SK-N-SH treated with all-trans-retinoic acid at 6 μM for 48 hours (cell line): ENCODE measurements around the gene DIP2C.

Experiments
- ATAC-seq: fragments of 200-7000 bp; cut with Tn5 transposase; 3 replicates; pipeline ENCODE4 v1.9.1; 2020; ENCODE audit warnings: mild to moderate bottlenecking, moderate library complexity
- BACH2 ChIP-seq: fragments of 250-450 bp; sonication (Bioruptor Pico); IDR thresholded peaks from 2 replicates; pipeline ENCODE4 v1.9.0; 2021; ENCODE audit warnings: mild to moderate bottlenecking, borderline replicate concordance
- CREB5 ChIP-seq: fragments of 250-450 bp; sonication (Bioruptor Pico); IDR thresholded peaks from 2 replicates; pipeline ENCODE4 v1.5.1; 2020; ENCODE audit warnings: low read depth, mild to moderate bottlenecking, moderate library complexity
- ESRRG ChIP-seq: fragments of 250-450 bp; sonication (Bioruptor Pico); IDR thresholded peaks from 2 replicates; pipeline ENCODE4 v1.6.1; 2021; ENCODE audit warnings: mild to moderate bottlenecking
- OSR1 ChIP-seq: fragments of 250-450 bp; sonication (Bioruptor Pico); IDR thresholded peaks from 2 replicates; pipeline ENCODE4 v1.8.0; 2022; ENCODE audit warnings: moderate library complexity, mild to moderate bottlenecking, inconsistent platforms
- PATZ1 ChIP-seq: fragments of 250-450 bp; sonication (Bioruptor Pico); IDR thresholded peaks from 2 replicates; pipeline ENCODE4 v1.8.0; 2020; ENCODE audit warnings: mild to moderate bottlenecking, moderate library complexity, borderline replicate concordance
- POU6F1 ChIP-seq: fragments of 250-450 bp; sonication (Bioruptor Pico); IDR thresholded peaks from 2 replicates; pipeline ENCODE4 v1.8.0; 2021; ENCODE audit warnings: low read depth, mild to moderate bottlenecking, moderate library complexity, borderline replicate concordance
- PPARA ChIP-seq: fragments of 250-450 bp; sonication (Bioruptor Pico); IDR thresholded peaks from 2 replicates; pipeline ENCODE4 v1.5.0; 2020; ENCODE audit warnings: mild to moderate bottlenecking, borderline replicate concordance
- RARB ChIP-seq: fragments of 250-450 bp; sonication (Bioruptor Pico); IDR thresholded peaks from 2 replicates; pipeline ENCODE4 v1.8.0; 2021; ENCODE audit warnings: mild to moderate bottlenecking, moderate library complexity
- SNAI2 ChIP-seq: fragments of 250-450 bp; sonication (Bioruptor Pico); IDR thresholded peaks from 2 replicates; pipeline ENCODE4 v1.5.0; 2020; ENCODE audit warnings: mild to moderate bottlenecking, moderate library complexity
- TCF4 ChIP-seq: fragments of 250-450 bp; sonication (Bioruptor Pico); IDR thresholded peaks from 2 replicates; pipeline ENCODE4 v1.8.0; 2021; ENCODE audit warnings: mild to moderate bottlenecking, moderate library complexity, borderline replicate concordance
- TOX ChIP-seq: fragments of 250-450 bp; sonication (Bioruptor Pico); IDR thresholded peaks from 2 replicates; pipeline ENCODE4 v1.8.0; 2021; ENCODE audit warnings: mild to moderate bottlenecking, moderate library complexity, borderline replicate concordance
- TSHZ2 ChIP-seq: fragments of 250-450 bp; sonication (Bioruptor Pico); IDR thresholded peaks from 2 replicates; pipeline ENCODE4 v1.5.0; 2020; ENCODE audit warnings: mild to moderate bottlenecking, moderate library complexity
- ZC3H10 ChIP-seq: fragments of 250-450 bp; sonication (Bioruptor Pico); IDR thresholded peaks from 2 replicates; pipeline ENCODE4 v1.5.1; 2021; ENCODE audit warnings: mild to moderate bottlenecking, moderate library complexity
- ZFP3 ChIP-seq: fragments of 250-450 bp; sonication (Bioruptor Pico); IDR thresholded peaks from 2 replicates; pipeline ENCODE4 v1.5.0; 2020; ENCODE audit warnings: mild to moderate bottlenecking, moderate library complexity
- ZFP30 ChIP-seq: fragments of 450-650 bp; formaldehyde crosslinking; IDR thresholded peaks from 2 replicates; pipeline ENCODE4 v1.5.0; 2022; ENCODE audit warnings: mild to moderate bottlenecking, moderate library complexity
- ZNF565 ChIP-seq: fragments of 450-650 bp; formaldehyde crosslinking; conservative IDR thresholded peaks from 2 replicates; pipeline ENCODE4 v1.5.0; 2020; ENCODE audit warnings: low read depth, mild to moderate bottlenecking, moderate library complexity
- ZNF70 ChIP-seq: fragments of 450-650 bp; formaldehyde crosslinking; IDR thresholded peaks from 2 replicates; pipeline ENCODE4 v1.5.0; 2020; ENCODE audit warnings: mild to moderate bottlenecking, moderate library complexity
- ZNF8 ChIP-seq: fragments of 450-650 bp; formaldehyde crosslinking; IDR thresholded peaks from 2 replicates; pipeline ENCODE4 v1.5.0; 2020; ENCODE audit warnings: mild to moderate bottlenecking, moderate library complexity

The DIP2C gene

GRCh38 chr10:636769-637168, 52.7 kb downstream of the DIP2C start:
- no peak for ATAC-seq
- no peak for TF ChIP-seq BACH2
- no peak for TF ChIP-seq TCF4
- TF ChIP-seq POU6F1 (CRISPR knock-in tag), result no peak
- TF ChIP-seq ZNF8 (CRISPR knock-in tag), result no peak
- TF ChIP-seq CREB5 (CRISPR knock-in tag), result no peak
- no peak for TF ChIP-seq OSR1 (CRISPR knock-in tag)
- no peak for TF ChIP-seq PPARA
- no peak for TF ChIP-seq ESRRG (CRISPR knock-in tag)
- no peak for TF ChIP-seq PATZ1 (CRISPR knock-in tag)
- no peak for TF ChIP-seq ZFP30
- no peak for TF ChIP-seq ZC3H10
- no peak for TF ChIP-seq ZFP3 (CRISPR knock-in tag)

GRCh38 chr10:636016-636730, 53.3 kb downstream of the DIP2C start:
- no peak for ATAC-seq
- TF ChIP-seq PPARA (no peak), ZFP30 (no peak)

- TF ChIP-seq ESRRG (CRISPR knock-in tag) (no peak), POU6F1 (CRISPR knock-in tag) (no peak), TOX (CRISPR knock-in tag) (no peak), ZNF565 (CRISPR knock-in tag) (no peak), SNAI2 (CRISPR knock-in tag) (no peak), CREB5 (CRISPR knock-in tag) (no peak), ZNF70 (no peak)
- no peak for ATAC-seq
Measured at GRCh38 chr10:635088-635861, 54.2 kb downstream of the DIP2C start.

GRCh38 chr10:634256-634655, 55.2 kb downstream of the DIP2C start:
- TF ChIP-seq ZNF565 (CRISPR knock-in tag), result no peak
- TF ChIP-seq OSR1 (CRISPR knock-in tag), result no peak
- TF ChIP-seq RARB (CRISPR knock-in tag), result no peak
- no peak for TF ChIP-seq ZFP3 (CRISPR knock-in tag)
- TF ChIP-seq ZNF70, result no peak
- no peak for TF ChIP-seq PATZ1 (CRISPR knock-in tag)
- TF ChIP-seq ESRRG (CRISPR knock-in tag), result no peak
- TF ChIP-seq POU6F1 (CRISPR knock-in tag), result no peak
- TF ChIP-seq BACH2, result no peak
- no peak for TF ChIP-seq TSHZ2 (CRISPR knock-in tag)
- peak; percentile 88 for ATAC-seq
